ENCODE measurements around the gene ALMS1. TPM values are rescaled to one million over a fixed set of nuclear protein-coding genes. Genes with fewer than 3 reads are reported as not detected.

The ALMS1 gene
- total and polyA plus RNA-seq, 9 of the 15 experiments (the other 6 are each of a cell fraction or from before 2014, with no cell fraction given) = 1.4 to 26.3 (median 13.6) TPM

- no peak for TF ChIP-seq ARID3B (CRISPR knock-in tag; IDR thresholded peaks at IDR 0.05; ENCODE audit: borderline replicate concordance)
- no peak for TF ChIP-seq JUND (IDR thresholded peaks at IDR 0.05; ENCODE audit: borderline replicate concordance, low read depth, low read length)
- TF ChIP-seq JUND (tag; IDR thresholded peaks at IDR 0.05; ENCODE audit: borderline replicate concordance, low read depth, low read length) = no peak; the same call in 2 of the 3 replicates
- TF ChIP-seq ZNF395 (CRISPR knock-in tag; IDR thresholded peaks at IDR 0.05) = peak; percentile 81
- TF ChIP-seq ZNF408 (CRISPR knock-in tag; IDR thresholded peaks at IDR 0.05; ENCODE audit: low read depth) = no peak
- TF ChIP-seq CUX1 (CRISPR knock-in tag; IDR thresholded peaks at IDR 0.05) = no peak
- no peak for TF ChIP-seq LCOR (CRISPR knock-in tag; IDR thresholded peaks at IDR 0.05)
- TF ChIP-seq HDGF (IDR thresholded peaks at IDR 0.05) = no peak
- TF ChIP-seq ETV1 (tag; conservative IDR thresholded peaks at IDR 0.05; ENCODE audit: low read depth) = 0 out of 2 replicates have a peak, but pooled peaks have one; percentile 20
- TF ChIP-seq TAF15 (IDR thresholded peaks at IDR 0.05; ENCODE audit: low read depth, low read length) = no peak
- TF ChIP-seq ZNF507 (tag; conservative IDR thresholded peaks at IDR 0.05) = no peak
- TF ChIP-seq MBD2 (IDR thresholded peaks at IDR 0.05; ENCODE audit: borderline replicate concordance, low read depth) = no peak
- no peak for TF ChIP-seq U2AF1 (optimal IDR thresholded peaks at IDR 0.05; ENCODE audit: low read depth, low read length)
- no peak; a peak in 1 of 3 replicates for TF ChIP-seq CBX3 (IDR thresholded peaks at IDR 0.05; ENCODE audit: borderline replicate concordance in 1 of 2, low read length in 2 of 2)
- peak in 2 of 3 experiments; percentile 8 to 34; a peak in 2 of 6 replicates for TF ChIP-seq CTCF (IDR thresholded peaks at IDR 0.05 in 2 of 3, conservative IDR thresholded peaks at IDR 0.05 in 1 of 3; ENCODE audit: insufficient read depth in 2 of 3, low read depth in 1 of 3, low read length in 3 of 3)
Observed at GRCh38 chr2:73385504-73386341, at the start of gene ALMS1 (continued).

Measured in K562 (cell line).